Measurements from ENCODE around the gene DAB1.

GRCh38 chr1:57179001-57179400 lies 244.9 kb downstream of the DAB1 start:
- no peak for TF ChIP-seq CTCF (IDR thresholded peaks at IDR 0.05; ENCODE audit: insufficient read depth, low read depth, low read length)
- TF ChIP-seq EZH2 (IDR thresholded peaks at IDR 0.05; ENCODE audit: insufficient read depth, low read length), result no peak

All from astrocyte (in vitro differentiated cells and primary cell).